OCI-LY1 (cell line): Measurements from ENCODE around the gene DPP9.

ENCODE experiments used
- H2AFZ ChIP-seq: fragments of 200-600 bp; sonication (generic), shearing (Covaris generic); 2 replicates; pipeline ENCODE4 v1.6.0; 2014; ENCODE audit warnings: antibody characterized with exemption, mild to moderate bottlenecking, low read length
- H3F3A ChIP-seq: fragments of 200-600 bp; sonication (generic), shearing (Covaris generic); 2 replicates; pipeline ENCODE4 v1.6.0; 2014; ENCODE audit warnings: mild to moderate bottlenecking, antibody characterized with exemption, low read length, moderate library complexity; ENCODE audit not compliant: insufficient read depth
- H3K27ac ChIP-seq: fragments of 200-600 bp; sonication (generic); 2 replicates; pipeline ENCODE4 v1.5.1; 2014; ENCODE audit warnings: low read length, mixed run types, mild to moderate bottlenecking, low read depth; ENCODE audit not compliant: poor library complexity, severe bottlenecking
- H3K27me3 ChIP-seq: fragments of 200-600 bp; sonication (generic); 2 replicates; pipeline ENCODE4 v1.6.0; 2014; ENCODE audit warnings: antibody characterized with exemption, mild to moderate bottlenecking, low read length, moderate library complexity; ENCODE audit not compliant: insufficient read depth
- H3K36me3 ChIP-seq: fragments of 200-600 bp; sonication (generic); 2 replicates; pipeline ENCODE4 v1.6.1; 2014; ENCODE audit warnings: mild to moderate bottlenecking, antibody characterized with exemption, low read length, moderate library complexity, mixed read lengths; ENCODE audit not compliant: insufficient read depth
- H3K4me1 ChIP-seq: fragments of 200-600 bp; sonication (generic); 2 replicates; pipeline ENCODE4 v1.5.1; 2014; ENCODE audit warnings: mild to moderate bottlenecking, low read length, moderate library complexity; ENCODE audit not compliant: insufficient read depth, severe bottlenecking
- H3K4me2 ChIP-seq: fragments of 200-600 bp; sonication (generic), shearing (Covaris generic); 2 replicates; pipeline ENCODE4 v1.6.1; 2014; ENCODE audit warnings: low read length
- H3K4me3 ChIP-seq: fragments of 200-600 bp; sonication (generic); 2 replicates; pipeline ENCODE4 v1.5.1; 2014; ENCODE audit warnings: low read length, low read depth, mild to moderate bottlenecking, mixed read lengths; ENCODE audit not compliant: poor library complexity, severe bottlenecking
- H3K79me2 ChIP-seq: fragments of 200-600 bp; shearing (Covaris generic); 2 replicates; pipeline ENCODE4 v1.6.1; 2016; ENCODE audit warnings: mixed run types, low read length, mixed read lengths; ENCODE audit not compliant: insufficient read depth
- H3K9ac ChIP-seq: fragments of 200-600 bp; sonication (generic), shearing (Covaris generic); 2 replicates; pipeline ENCODE4 v1.6.1; 2014; ENCODE audit warnings: mild to moderate bottlenecking, low read length, mixed read lengths
- H3K9me2 ChIP-seq: fragments of 200-600 bp; sonication (generic), shearing (Covaris generic); 2 replicates; pipeline ENCODE4 v1.6.1; 2014; ENCODE audit warnings: low read depth, mild to moderate bottlenecking, low read length, mixed read lengths
- H3K9me3 ChIP-seq: fragments of 200-600 bp; shearing (Covaris generic); 2 replicates; pipeline ENCODE4 v1.6.1; 2014; ENCODE audit warnings: low read length, mixed read lengths
- H4K20me1 ChIP-seq: fragments of 200-600 bp; sonication (generic), shearing (Covaris generic); 2 replicates; pipeline ENCODE4 v1.6.0; 2016; ENCODE audit warnings: mild to moderate bottlenecking, low read length; ENCODE audit not compliant: insufficient read depth
- EZH2 ChIP-seq: fragments of 200-600 bp; sonication (generic), shearing (Covaris generic); IDR thresholded peaks from 2 replicates; pipeline ENCODE4 v1.8.0; 2017; ENCODE audit warnings: borderline replicate concordance, mixed run types, mild to moderate bottlenecking, antibody characterized with exemption, low read length, moderate library complexity, mixed read lengths
- TF ChIP-seq, protein P1 (sequence below): fragments of 200-600 bp; sonication (generic), shearing (Covaris generic); IDR thresholded peaks from 2 replicates; pipeline ENCODE4 v1.5.1; 2017; ENCODE audit warnings: mild to moderate bottlenecking, antibody characterized with exemption, low read length, moderate library complexity, mixed read lengths

Gene DPP9

GRCh38 chr19:4723595-4724514 lies at the start of gene DPP9:
Gene DPP9, minus strand, starts transcription at chr19:4723842. Its CDS starts 3,936 bp downstream, at chr19:4719906.
- H2AFZ ChIP-seq: peak within 1 kb of the TSS; percentile 85; the same call in 1 of the 2 replicates
- no peaks in the 10 kb centered on the region for H3F3A ChIP-seq

DNA sequence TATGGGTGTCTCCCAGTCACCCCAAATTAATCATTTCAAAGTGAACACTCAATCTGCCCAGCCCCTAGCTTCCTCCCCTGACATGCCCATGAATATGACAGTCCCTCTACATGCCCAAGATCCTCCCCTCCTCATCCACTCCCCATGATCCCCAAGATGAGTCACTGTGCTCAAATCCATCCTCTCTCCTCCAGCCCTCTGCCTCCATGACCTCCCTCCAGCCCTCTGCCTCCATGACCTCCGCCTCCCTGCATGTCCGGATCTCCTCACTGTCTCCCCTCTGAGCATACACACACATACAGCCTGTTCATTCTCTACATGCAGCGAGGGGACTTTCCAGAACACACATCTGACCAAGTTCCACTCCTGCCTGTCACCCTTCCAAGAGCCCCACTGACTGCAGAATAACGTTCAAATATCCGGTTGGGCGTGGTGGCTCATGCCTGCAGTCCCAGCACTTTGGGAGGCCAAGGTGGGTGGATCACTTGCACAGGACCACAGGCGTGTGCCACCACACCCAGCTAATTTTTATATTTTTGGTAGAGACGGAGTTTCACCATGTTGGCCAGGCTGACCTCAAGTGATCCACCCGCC lies 49.5 kb upstream of the DPP9 start:
- Histone ChIP-seq H2AFZ (no peak overlapping the region), H3K4me2 (no peak overlapping the region)

More at GRCh38 chr19:4723595-4724514, at the start of gene DPP9:
- H3K4me3 ChIP-seq: peak within 1 kb of the TSS; percentile 95
- peaks cover 14% of the 10 kb centered on the region for H3K4me1 ChIP-seq
- TF ChIP-seq, protein P1, sequence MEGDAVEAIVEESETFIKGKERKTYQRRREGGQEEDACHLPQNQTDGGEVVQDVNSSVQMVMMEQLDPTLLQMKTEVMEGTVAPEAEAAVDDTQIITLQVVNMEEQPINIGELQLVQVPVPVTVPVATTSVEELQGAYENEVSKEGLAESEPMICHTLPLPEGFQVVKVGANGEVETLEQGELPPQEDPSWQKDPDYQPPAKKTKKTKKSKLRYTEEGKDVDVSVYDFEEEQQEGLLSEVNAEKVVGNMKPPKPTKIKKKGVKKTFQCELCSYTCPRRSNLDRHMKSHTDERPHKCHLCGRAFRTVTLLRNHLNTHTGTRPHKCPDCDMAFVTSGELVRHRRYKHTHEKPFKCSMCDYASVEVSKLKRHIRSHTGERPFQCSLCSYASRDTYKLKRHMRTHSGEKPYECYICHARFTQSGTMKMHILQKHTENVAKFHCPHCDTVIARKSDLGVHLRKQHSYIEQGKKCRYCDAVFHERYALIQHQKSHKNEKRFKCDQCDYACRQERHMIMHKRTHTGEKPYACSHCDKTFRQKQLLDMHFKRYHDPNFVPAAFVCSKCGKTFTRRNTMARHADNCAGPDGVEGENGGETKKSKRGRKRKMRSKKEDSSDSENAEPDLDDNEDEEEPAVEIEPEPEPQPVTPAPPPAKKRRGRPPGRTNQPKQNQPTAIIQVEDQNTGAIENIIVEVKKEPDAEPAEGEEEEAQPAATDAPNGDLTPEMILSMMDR: no peak
- TF ChIP-seq EZH2: no peak
- no peaks in the 10 kb centered on the region for H3K9me3 ChIP-seq
- H3K9me2 ChIP-seq: no peaks in the 10 kb centered on the region
- H3K36me3 ChIP-seq: peaks cover 17% of the 10 kb centered on the region; the same call in 1 of the 2 replicates
- no peaks in the 10 kb centered on the region for H3K27me3 ChIP-seq
- H4K20me1 ChIP-seq: no peaks in the 10 kb centered on the region
- peak within 1 kb of the TSS; percentile 97 for H3K4me2 ChIP-seq
- peak within 1 kb of the TSS; percentile 94 for H3K9ac ChIP-seq
- peaks cover 12% of the 10 kb centered on the region; the same call in 1 of the 2 replicates for H3K79me2 ChIP-seq
- peak within 1 kb of the TSS; percentile 55 for H3K27ac ChIP-seq

GRCh38 chr19:4772566-4772965 lies 48.9 kb upstream of the DPP9 start:
- H3K9me2 ChIP-seq: no peaks in the 10 kb centered on the region
- H3K4me3 ChIP-seq: no peak overlapping the region
- no peaks in the 10 kb centered on the region for H3K36me3 ChIP-seq
- TF ChIP-seq, protein P1: no peak
- TF ChIP-seq EZH2: no peak
- H3K9me3 ChIP-seq: no peaks in the 10 kb centered on the region
- no peaks in the 10 kb centered on the region for H3K4me1 ChIP-seq
- H3F3A ChIP-seq: no peaks in the 10 kb centered on the region
- no peak overlapping the region for H3K4me2 ChIP-seq
- no peaks in the 10 kb centered on the region; the same call in 1 of the 2 replicates for H3K27me3 ChIP-seq
- no peaks in the 10 kb centered on the region for H4K20me1 ChIP-seq
- H3K79me2 ChIP-seq: no peaks in the 10 kb centered on the region
- no peak overlapping the region for H2AFZ ChIP-seq
- no peak overlapping the region for H3K9ac ChIP-seq
- H3K27ac ChIP-seq: no peak overlapping the region

More for the DNA sequence above, 49.5 kb upstream of the DPP9 start:
- no peak overlapping the region for H3K9ac ChIP-seq
- no peak overlapping the region for H3K4me3 ChIP-seq
- H3K36me3 ChIP-seq: no peaks in the 10 kb centered on the region
- H3K4me1 ChIP-seq: no peaks in the 10 kb centered on the region
- no peaks in the 10 kb centered on the region for H3K9me3 ChIP-seq
- H3K27me3 ChIP-seq: no peaks in the 10 kb centered on the region
- H3F3A ChIP-seq: no peaks in the 10 kb centered on the region
- H3K27ac ChIP-seq: no peak overlapping the region
- no peaks in the 10 kb centered on the region for H3K9me2 ChIP-seq
- H4K20me1 ChIP-seq: no peaks in the 10 kb centered on the region
- TF ChIP-seq, protein P1: no peak
- TF ChIP-seq EZH2: no peak
- H3K79me2 ChIP-seq: no peaks in the 10 kb centered on the region
